ENCODE results near the gene ZMYND12.
"Not testable (repeated sequence)": the region's sequence is repeated elsewhere in the genome, so short reads cannot be mapped to it uniquely, and the experiment has no call there.

The ZMYND12 gene

DNA sequence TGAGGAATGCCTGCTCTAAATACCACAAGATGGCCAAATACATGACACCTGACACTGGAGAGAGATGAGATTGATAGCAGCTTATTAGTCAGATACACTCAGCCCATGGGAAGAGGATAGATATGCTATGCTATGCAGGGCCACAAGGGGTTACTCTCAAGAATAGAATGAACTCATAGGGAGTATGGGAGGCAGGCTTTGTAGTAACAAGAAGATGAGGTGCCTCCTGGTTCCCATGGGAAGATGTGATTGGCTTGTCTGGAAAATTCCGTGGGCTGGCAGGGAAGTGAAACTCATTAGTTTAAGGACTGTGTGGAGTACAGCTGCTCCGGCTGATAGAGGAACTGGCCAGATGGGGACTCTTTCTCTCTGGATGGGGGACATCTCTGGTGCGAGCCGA lies 23.8 kb upstream of the ZMYND12 start:
- TF ChIP-seq, protein P1, sequence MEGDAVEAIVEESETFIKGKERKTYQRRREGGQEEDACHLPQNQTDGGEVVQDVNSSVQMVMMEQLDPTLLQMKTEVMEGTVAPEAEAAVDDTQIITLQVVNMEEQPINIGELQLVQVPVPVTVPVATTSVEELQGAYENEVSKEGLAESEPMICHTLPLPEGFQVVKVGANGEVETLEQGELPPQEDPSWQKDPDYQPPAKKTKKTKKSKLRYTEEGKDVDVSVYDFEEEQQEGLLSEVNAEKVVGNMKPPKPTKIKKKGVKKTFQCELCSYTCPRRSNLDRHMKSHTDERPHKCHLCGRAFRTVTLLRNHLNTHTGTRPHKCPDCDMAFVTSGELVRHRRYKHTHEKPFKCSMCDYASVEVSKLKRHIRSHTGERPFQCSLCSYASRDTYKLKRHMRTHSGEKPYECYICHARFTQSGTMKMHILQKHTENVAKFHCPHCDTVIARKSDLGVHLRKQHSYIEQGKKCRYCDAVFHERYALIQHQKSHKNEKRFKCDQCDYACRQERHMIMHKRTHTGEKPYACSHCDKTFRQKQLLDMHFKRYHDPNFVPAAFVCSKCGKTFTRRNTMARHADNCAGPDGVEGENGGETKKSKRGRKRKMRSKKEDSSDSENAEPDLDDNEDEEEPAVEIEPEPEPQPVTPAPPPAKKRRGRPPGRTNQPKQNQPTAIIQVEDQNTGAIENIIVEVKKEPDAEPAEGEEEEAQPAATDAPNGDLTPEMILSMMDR (IDR thresholded peaks at IDR 0.05; ENCODE audit: extremely low read depth, insufficient read depth, missing control alignments), result no peak
- DNase-seq (ENCODE audit: low spot score), result no peak
- in situ Hi-C loops (cut with MboI; ENCODE audit: low pct_unique_long_range_greater_than_20kb, low sequenced_read_pairs, unreplicated experiment), result no loop called here

- in situ Hi-C loops (cut with MboI; ENCODE audit: low pct_unique_long_range_greater_than_20kb, low sequenced_read_pairs, unreplicated experiment), result no loop called here
- DNase-seq (ENCODE audit: low spot score), result no peak
- TF ChIP-seq, protein P1 (IDR thresholded peaks at IDR 0.05; ENCODE audit: extremely low read depth, insufficient read depth, missing control alignments), result no peak
Observed at GRCh38 chr1:42477775-42478174, 22.0 kb upstream of the ZMYND12 start.

- DNase-seq (ENCODE audit: low spot score); in situ Hi-C loops (cut with MboI; ENCODE audit: low pct_unique_long_range_greater_than_20kb, low sequenced_read_pairs, unreplicated experiment): not testable (repeated sequence)
Observed at GRCh38 chr1:42477354-42477753, 21.5 kb upstream of the ZMYND12 start.

DNA sequence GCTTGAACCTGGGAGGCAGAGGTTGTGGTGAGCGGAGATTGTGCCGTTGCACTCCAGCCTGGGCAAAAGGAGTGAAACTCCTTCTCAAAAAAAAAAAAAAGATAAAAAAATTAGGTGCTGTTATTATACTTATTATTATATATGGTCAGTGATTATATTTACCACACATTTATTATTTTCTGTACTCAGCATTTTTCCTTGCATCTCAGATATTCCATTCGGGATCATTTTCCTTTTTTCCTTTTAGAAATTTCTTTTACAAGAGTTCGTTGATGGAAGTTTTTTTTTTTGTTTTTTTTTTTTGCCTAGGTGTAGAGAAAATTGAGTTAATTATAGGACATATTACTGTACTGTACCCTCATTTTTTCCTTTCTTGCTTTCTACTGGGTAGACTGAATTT lies 20.8 kb upstream of the ZMYND12 start:
- in situ Hi-C loops (cut with MboI; ENCODE audit: low pct_unique_long_range_greater_than_20kb, low sequenced_read_pairs, unreplicated experiment), result no loop called here
- TF ChIP-seq, protein P1 (IDR thresholded peaks at IDR 0.05; ENCODE audit: extremely low read depth, insufficient read depth, missing control alignments), result no peak

GRCh38 chr1:42469727-42470126 lies 13.9 kb upstream of the ZMYND12 start:
- DNase-seq (ENCODE audit: low spot score), result peak; percentile 39
- TF ChIP-seq, protein P1 (IDR thresholded peaks at IDR 0.05; ENCODE audit: extremely low read depth, insufficient read depth, missing control alignments), result no peak
- in situ Hi-C loops (cut with MboI; ENCODE audit: low pct_unique_long_range_greater_than_20kb, low sequenced_read_pairs, unreplicated experiment), result no loop called here

More for the DNA sequence above, 20.8 kb upstream of the ZMYND12 start:
- no peak for DNase-seq (ENCODE audit: low spot score)

DNA sequence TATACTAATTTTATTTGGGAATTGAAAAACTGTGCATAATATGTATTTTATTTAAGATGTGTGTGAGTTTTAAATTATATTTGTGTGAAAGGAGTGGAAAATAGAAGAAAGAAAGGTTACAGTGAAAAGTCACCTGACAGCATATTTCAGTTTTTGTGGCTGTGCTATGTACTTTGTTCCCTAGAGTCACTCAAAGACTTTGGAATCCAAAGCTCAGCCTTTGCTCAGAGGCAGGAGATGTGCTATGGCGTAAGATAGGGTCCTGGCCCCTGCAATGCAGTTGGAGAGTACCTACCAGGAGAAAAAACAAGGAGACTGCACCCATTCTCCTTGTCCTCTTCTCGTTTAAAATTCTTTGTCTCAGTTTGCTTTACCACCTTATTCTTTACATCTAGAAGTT lies 10.2 kb upstream of the ZMYND12 start:
- DNase-seq (ENCODE audit: low spot score), result no peak
- TF ChIP-seq, protein P1 (IDR thresholded peaks at IDR 0.05; ENCODE audit: extremely low read depth, insufficient read depth, missing control alignments), result no peak
- in situ Hi-C loops (cut with MboI; ENCODE audit: low pct_unique_long_range_greater_than_20kb, low sequenced_read_pairs, unreplicated experiment), result no loop called here

- TF ChIP-seq, protein P1 (IDR thresholded peaks at IDR 0.05; ENCODE audit: extremely low read depth, insufficient read depth, missing control alignments), result no peak
- DNase-seq (ENCODE audit: low spot score), result no peak
Observed at GRCh38 chr1:42463921-42464320, 8.1 kb upstream of the ZMYND12 start.

More at GRCh38 chr1:42463921-42464320, 8.1 kb upstream of the ZMYND12 start:
- in situ Hi-C loops (cut with MboI; ENCODE audit: low pct_unique_long_range_greater_than_20kb, low sequenced_read_pairs, unreplicated experiment), result no loop called here
